SU-DHL-6 (cell line): ENCODE data around the gene PLCXD3.

Experiments used
- EZH2phosphoT487 ChIP-seq: fragments of 200-600 bp; sonication (generic), shearing (Covaris generic); conservative IDR thresholded peaks from 2 replicates; pipeline ENCODE4 v1.6.1; 2018; ENCODE audit warnings: mild to moderate bottlenecking, antibody characterized with exemption, low read length, moderate library complexity, mixed read lengths
- TF ChIP-seq, protein P1 (sequence below): fragments of 200-600 bp; sonication (generic); IDR thresholded peaks from one replicate; pipeline ENCODE4 v1.5.1; 2017; ENCODE audit warnings: antibody characterized with exemption, mild to moderate bottlenecking, low read length, moderate library complexity; ENCODE audit not compliant: insufficient read depth, poor library complexity, severe bottlenecking

DNA sequence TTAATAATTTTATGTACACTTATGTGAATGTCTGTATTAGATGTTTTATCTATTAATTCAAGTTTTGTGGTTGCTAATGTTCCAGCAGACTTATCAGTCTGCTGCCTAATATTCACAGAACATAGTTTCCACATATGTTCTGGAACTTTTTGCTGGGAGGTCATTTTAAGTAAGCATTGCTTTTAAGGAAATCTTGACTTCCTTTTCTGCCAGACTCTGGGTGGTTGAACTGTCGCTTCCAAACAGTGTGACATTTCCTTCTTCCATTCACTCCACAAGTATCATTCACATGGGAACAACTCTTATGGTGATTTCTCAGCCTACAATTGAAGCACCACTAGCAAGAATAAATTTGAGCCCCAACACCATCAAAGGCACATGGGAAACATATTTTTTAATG is 82.9 kb downstream of the PLCXD3 start:
- TF ChIP-seq, protein P1, sequence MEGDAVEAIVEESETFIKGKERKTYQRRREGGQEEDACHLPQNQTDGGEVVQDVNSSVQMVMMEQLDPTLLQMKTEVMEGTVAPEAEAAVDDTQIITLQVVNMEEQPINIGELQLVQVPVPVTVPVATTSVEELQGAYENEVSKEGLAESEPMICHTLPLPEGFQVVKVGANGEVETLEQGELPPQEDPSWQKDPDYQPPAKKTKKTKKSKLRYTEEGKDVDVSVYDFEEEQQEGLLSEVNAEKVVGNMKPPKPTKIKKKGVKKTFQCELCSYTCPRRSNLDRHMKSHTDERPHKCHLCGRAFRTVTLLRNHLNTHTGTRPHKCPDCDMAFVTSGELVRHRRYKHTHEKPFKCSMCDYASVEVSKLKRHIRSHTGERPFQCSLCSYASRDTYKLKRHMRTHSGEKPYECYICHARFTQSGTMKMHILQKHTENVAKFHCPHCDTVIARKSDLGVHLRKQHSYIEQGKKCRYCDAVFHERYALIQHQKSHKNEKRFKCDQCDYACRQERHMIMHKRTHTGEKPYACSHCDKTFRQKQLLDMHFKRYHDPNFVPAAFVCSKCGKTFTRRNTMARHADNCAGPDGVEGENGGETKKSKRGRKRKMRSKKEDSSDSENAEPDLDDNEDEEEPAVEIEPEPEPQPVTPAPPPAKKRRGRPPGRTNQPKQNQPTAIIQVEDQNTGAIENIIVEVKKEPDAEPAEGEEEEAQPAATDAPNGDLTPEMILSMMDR, result no peak
- TF ChIP-seq EZH2phosphoT487, result no peak
